Measurements from ENCODE around the gene TRMT10A.

Gene TRMT10A

GRCh38 chr4:99571883-99572282, 8.0 kb upstream of the TRMT10A start:
- TF ChIP-seq TCF12 (IDR thresholded peaks at IDR 0.05; ENCODE audit: low read depth) (no peak), CREB1 (IDR thresholded peaks at IDR 0.05; ENCODE audit: low read depth) (no peak), YY1 (IDR thresholded peaks at IDR 0.05; ENCODE audit: low read depth) (no peak), REST (IDR thresholded peaks at IDR 0.05; ENCODE audit: low read depth) (no peak), NFIC (IDR thresholded peaks at IDR 0.05) (no peak), TAF1 (IDR thresholded peaks at IDR 0.05; ENCODE audit: low read depth) (no peak), ZBTB7A (IDR thresholded peaks at IDR 0.05; ENCODE audit: low read depth) (no peak), TEAD4 (IDR thresholded peaks at IDR 0.05) (no peak)

GRCh38 chr4:99564921-99565320, 1.1 kb upstream of the TRMT10A start:
- no peak for TF ChIP-seq FOXM1 (IDR thresholded peaks at IDR 0.05; ENCODE audit: borderline replicate concordance, low read depth)
- TF ChIP-seq TAF1 (IDR thresholded peaks at IDR 0.05; ENCODE audit: low read depth), result no peak
- TF ChIP-seq CEBPB (IDR thresholded peaks at IDR 0.05), result no peak

GRCh38 chr4:99552872-99553271, 11.0 kb downstream of the TRMT10A start:
- TF ChIP-seq TEAD4 (IDR thresholded peaks at IDR 0.05) (no peak), RAD21 (IDR thresholded peaks at IDR 0.05; ENCODE audit: low read depth) (no peak), TAF1 (IDR thresholded peaks at IDR 0.05; ENCODE audit: low read depth) (no peak), ZBTB7A (IDR thresholded peaks at IDR 0.05; ENCODE audit: low read depth) (no peak), YY1 (IDR thresholded peaks at IDR 0.05; ENCODE audit: low read depth) (no peak), EP300 (IDR thresholded peaks at IDR 0.05; ENCODE audit: borderline replicate concordance) (no peak), MAX (IDR thresholded peaks at IDR 0.05) (no peak), TCF12 (IDR thresholded peaks at IDR 0.05; ENCODE audit: low read depth) (no peak), CEBPB (IDR thresholded peaks at IDR 0.05) (no peak), FOXM1 (IDR thresholded peaks at IDR 0.05; ENCODE audit: borderline replicate concordance, low read depth) (no peak), REST (IDR thresholded peaks at IDR 0.05; ENCODE audit: low read depth) (no peak), CREB1 (IDR thresholded peaks at IDR 0.05; ENCODE audit: low read depth) (no peak), USF1 (IDR thresholded peaks at IDR 0.05) (no peak), NFIC (IDR thresholded peaks at IDR 0.05) (no peak), EGR1 (IDR thresholded peaks at IDR 0.05) (no peak)

- TF ChIP-seq EGR1 (IDR thresholded peaks at IDR 0.05), result no peak
- no peak for TF ChIP-seq REST (IDR thresholded peaks at IDR 0.05; ENCODE audit: low read depth)
- no peak for TF ChIP-seq NFIC (IDR thresholded peaks at IDR 0.05)
- TF ChIP-seq ZBTB7A (IDR thresholded peaks at IDR 0.05; ENCODE audit: low read depth), result no peak
- no peak for TF ChIP-seq YY1 (IDR thresholded peaks at IDR 0.05; ENCODE audit: low read depth)
- TF ChIP-seq CREB1 (IDR thresholded peaks at IDR 0.05; ENCODE audit: low read depth), result no peak
- TF ChIP-seq CEBPB (IDR thresholded peaks at IDR 0.05), result no peak
- no peak for TF ChIP-seq EP300 (IDR thresholded peaks at IDR 0.05; ENCODE audit: borderline replicate concordance)
- TF ChIP-seq TAF1 (IDR thresholded peaks at IDR 0.05; ENCODE audit: low read depth), result no peak
Observed at GRCh38 chr4:99540277-99540939, 23.4 kb downstream of the TRMT10A start.

- no peak for TF ChIP-seq ZBTB7A (IDR thresholded peaks at IDR 0.05; ENCODE audit: low read depth)
- no peak for TF ChIP-seq TEAD4 (IDR thresholded peaks at IDR 0.05)
- TF ChIP-seq NFIC (IDR thresholded peaks at IDR 0.05), result no peak
- no peak for TF ChIP-seq TCF12 (IDR thresholded peaks at IDR 0.05; ENCODE audit: low read depth)
- TF ChIP-seq YY1 (IDR thresholded peaks at IDR 0.05; ENCODE audit: low read depth), result no peak
- TF ChIP-seq MAX (IDR thresholded peaks at IDR 0.05), result no peak
- no peak for TF ChIP-seq EGR1 (IDR thresholded peaks at IDR 0.05)
- TF ChIP-seq REST (IDR thresholded peaks at IDR 0.05; ENCODE audit: low read depth), result no peak
Observed at GRCh38 chr4:99537674-99538073, 26.2 kb downstream of the TRMT10A start.
